Esophagus mucosa (tissue), 1 donor: ENCODE measurements around the gene PPM1H. TPM values are rescaled to one million over a fixed set of nuclear protein-coding genes. Genes with fewer than 3 reads are reported as not detected.
"Not testable (repeated sequence)": the region's sequence is repeated elsewhere in the genome, so short reads cannot be mapped to it uniquely, and the experiment has no call there.

Experiments
- ATAC-seq: fragments of 200-7000 bp; cut with Tn5 transposase; one replicate; pipeline ENCODE4 v1.9.1; 2020
- total RNA-seq: library from RNA; stranded (reverse); gene quantifications from one replicate; pipeline ENCODE4 v1.2.4, GENCODE V29; 2023
- donor health status: DM: yes; HTN: yes; CAD: no.

PPM1H gene
- total RNA-seq, 1 donor from 2014 or later, result 0.56 TPM

GRCh38 chr12:62832558-62832957 lies 102.4 kb downstream of the PPM1H start:
- no peak for ATAC-seq

- no peak for ATAC-seq
These were observed 102.9 kb downstream of the PPM1H start for GRCh38 chr12:62832027-62832426.

DNA sequence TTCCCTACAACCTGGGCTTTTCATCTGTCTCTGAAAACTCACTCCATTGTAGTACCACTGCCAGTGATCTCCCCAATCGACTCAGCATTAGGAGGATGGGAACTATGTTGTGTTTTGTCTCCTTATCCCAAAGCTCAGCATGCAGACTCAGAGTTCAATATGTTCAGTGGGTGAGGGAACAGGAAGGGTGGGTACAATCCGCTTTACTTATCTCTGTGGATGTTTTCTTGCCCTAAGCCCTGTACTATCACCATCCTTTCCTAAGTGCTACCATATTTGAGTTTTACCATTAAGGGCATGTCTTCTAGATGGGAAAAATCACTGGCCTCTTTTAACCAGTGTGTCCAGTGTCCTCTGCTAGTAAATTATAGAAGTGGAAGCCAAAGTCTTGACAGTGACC lies 107.1 kb downstream of the PPM1H start:
- ATAC-seq, result no peak

GRCh38 chr12:62827042-62827441 lies 107.9 kb downstream of the PPM1H start:
- no peak for ATAC-seq

- no peak for ATAC-seq
These were observed 117.2 kb downstream of the PPM1H start for GRCh38 chr12:62817556-62818271.

- ATAC-seq, result no peak
These were observed 120.7 kb downstream of the PPM1H start for GRCh38 chr12:62814243-62814642.

DNA sequence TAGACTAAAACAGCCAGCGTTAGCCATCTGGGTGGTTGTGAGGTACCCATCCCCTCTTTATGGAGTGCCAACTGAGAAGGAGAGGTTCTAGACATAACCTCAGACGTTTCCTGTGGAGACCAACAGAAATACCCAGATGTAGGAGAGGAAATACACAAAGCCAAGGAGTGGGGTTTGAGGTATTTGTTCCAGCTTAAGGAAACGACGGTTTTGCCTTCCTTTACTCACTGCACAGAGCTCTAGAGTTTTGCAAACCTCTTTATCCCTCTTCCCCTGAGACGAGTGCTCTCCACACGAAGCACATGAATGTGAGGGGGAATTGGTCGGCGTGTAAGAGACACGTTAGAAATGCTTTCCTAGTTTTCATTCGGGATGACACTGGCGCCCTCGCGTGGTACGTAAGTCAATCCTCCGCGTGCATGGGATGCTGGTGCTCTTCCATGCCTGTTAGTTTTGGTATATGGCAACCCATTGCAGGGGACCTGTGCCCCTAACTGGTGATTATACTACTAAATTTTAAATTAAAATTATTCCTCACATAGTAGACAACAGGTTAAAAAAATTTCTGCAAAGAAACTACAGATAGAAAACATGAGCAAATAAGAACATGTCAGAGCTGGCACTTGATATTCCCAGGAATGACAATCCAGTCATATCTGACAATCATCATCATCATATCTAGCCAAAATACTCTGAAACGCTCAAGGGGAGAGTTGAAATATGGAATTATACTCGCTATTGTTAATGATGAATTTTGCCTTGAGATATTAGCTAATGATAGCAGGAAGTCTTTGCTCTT lies 121.7 kb downstream of the PPM1H start:
- peak; percentile 57 for ATAC-seq

DNA sequence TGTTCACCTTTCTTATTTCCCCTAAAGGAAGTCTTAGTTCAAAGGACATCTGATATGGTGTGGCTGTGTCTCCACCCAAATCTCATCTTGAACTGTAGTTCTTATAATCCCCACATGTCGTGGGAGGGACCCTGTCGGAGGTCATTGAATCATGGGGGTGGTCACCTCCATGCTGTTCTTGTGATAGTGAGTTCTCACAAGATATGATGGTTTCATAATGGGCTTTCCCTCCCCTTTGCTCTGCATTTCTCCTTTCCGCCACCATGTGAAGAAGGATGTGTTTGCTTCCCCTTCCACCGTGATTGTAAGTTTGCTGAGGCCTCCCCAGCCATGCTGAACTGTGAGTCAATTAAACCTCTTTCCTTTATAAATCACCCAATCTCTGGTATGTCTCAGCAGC lies 123.5 kb downstream of the PPM1H start:
- ATAC-seq, result not testable (repeated sequence)

DNA sequence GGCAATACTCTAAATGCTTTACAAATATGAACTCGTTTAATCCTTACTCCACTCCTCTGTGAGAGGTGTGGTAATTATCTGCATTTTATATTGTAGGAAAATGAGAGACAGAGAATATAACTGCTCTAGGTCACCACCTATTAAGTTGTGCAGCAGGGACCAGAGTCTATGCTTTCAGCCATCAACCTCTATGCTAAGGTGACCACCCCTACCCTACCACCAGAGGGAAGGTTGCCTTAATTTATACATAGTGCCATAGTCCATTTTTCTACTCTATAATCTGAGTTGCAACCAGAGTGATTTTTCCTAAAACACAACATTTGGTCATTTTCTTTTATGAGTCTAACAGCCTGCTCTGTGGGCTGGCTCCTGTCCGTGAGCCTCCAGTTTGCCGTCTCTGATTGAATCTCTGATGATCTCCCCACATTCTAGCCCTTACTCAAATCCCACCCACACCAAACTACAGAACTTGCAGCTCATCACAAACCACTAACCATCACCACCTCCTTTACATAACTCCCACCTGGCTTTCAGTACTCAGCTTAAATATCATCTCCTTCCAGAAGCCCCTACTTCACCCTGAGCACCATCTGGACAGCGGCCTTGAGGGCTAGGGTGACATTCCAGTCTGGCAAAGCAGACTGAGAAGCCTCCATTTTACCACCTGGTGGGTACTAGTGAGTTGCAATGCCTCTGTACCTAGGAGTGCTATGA lies 126.6 kb downstream of the PPM1H start:
- ATAC-seq, result no peak

- ATAC-seq, result no peak
These were observed 128.1 kb downstream of the PPM1H start for GRCh38 chr12:62806893-62807292.

- ATAC-seq, result no peak
These were observed 128.6 kb downstream of the PPM1H start for GRCh38 chr12:62806244-62806836.

DNA sequence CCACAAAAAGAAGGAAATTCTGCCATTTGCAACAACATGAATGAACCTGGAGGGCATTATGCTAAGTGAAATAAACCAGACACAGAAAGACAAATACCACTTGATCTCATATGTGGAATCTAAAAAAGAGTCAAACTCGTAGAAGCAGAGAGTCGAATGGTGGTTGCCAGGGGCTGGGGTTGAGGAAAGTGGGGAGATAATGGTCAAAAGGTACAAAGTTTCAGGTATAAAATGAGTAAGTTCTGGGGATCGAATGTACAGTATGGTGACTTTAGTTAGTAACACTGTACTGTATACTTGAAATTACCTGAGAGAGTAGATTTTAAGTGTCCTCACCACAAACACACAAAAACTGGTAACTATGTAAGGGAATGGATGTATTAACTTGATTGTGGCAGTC lies 129.4 kb downstream of the PPM1H start:
- ATAC-seq, result no peak

DNA sequence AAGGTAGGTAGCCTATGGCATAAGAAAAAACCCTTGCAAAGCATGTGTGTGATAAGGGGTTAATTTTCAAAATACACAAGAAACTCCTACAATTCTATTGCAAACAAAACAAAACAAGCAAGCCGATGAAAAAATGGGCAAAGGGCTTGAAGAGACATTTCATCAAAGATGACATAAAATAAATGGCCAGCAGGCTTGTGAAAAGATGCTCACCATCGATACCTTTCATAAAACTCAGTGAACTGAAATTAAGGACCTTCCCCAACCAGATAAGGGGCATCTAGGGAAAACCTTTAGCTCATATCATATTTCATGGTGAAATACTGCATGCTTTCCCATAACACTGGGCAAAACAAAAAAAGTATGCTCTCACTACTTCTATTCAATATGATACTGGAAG lies 131.2 kb downstream of the PPM1H start:
- no peak for ATAC-seq

DNA sequence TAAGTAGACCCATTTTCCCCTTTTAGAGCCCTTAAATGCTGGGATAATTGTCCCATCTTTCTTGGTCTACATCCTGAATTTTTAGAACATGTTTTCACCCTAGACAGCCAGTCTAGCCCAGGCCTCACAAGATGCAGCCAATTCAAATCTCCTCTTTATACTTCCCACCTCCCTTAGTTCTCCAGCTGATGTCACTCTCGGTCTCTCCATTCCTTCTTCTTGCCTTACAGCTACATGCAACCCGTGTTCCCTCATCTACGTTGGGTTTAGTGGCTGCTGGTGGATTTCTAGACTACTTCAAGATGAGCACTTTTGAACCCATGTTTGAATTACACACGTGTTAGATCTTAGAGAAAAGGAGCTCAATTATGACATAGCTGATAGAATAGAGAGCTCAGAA lies 132.0 kb downstream of the PPM1H start:
- no peak for ATAC-seq

DNA sequence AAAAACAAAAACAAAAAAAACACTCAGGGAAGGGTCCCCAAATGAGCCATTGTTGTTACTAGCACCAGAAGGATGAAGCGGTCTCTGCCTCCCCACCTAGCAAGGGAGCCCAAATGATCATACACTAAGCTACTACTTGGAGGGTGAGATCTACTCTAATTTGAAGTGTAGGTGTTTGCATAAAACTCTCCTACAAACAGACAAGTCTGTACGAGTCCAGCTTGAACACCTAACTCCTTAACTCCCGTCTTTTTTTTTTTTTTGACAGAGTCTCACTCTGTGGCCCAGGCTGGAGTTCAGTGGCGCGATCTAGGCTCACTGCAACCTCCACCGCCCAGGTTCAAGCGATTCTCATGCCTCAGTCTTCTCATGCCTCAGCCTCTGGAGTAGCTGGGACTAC lies 132.6 kb downstream of the PPM1H start:
- ATAC-seq, result no peak

DNA sequence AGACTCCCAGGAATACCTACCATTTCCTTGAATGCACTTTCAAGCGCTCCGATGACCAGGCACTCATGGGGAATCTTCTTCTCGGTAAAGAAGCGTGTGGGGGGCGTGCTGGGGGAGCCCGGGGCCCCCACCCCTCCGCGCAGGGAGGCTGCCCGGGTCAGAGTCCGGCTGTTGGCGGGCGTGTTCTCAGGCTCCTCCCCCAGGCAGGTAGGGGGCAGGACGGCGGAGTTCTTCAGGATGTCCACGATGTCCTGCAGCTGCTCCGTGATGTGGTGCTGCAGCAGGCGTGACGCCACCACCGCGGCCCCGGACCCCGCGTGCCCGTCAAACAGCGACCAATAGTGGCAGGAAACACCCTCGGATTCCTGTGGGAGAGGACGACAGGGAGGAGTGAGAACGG lies 133.2 kb downstream of the PPM1H start:
- ATAC-seq, result no peak

DNA sequence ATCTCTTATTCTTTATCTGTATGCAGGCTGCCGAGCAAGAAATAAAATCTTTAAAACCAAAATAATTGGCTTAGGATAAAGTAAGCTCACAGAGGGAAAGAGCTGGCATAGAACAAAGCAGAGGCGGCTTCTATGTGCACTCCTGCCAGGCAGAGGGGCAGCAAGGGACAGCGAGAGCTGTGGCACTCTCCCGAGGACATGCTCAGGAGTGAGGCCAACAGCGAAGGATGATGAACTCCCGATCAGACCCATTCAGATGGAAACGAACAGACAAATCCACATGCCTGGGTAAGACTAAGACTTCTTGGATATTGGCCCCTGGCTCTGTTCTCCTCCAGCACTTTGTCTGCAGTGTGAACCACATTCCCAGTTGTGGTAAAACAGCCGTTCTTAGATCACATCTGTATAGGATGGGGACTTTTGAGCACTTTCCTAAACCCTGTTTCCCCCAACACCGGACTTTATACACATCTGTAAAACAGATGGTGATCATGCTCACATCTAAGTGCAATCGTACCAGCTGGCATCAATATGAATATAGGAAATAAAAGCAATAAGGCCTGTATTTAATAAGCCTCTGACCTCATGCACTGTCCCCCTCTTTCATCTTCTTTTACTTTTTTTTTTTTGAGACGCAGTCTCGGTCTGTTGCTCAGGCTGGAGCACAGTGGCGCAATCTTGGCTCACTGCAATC lies 134.1 kb downstream of the PPM1H start:
- ATAC-seq, result no peak

DNA sequence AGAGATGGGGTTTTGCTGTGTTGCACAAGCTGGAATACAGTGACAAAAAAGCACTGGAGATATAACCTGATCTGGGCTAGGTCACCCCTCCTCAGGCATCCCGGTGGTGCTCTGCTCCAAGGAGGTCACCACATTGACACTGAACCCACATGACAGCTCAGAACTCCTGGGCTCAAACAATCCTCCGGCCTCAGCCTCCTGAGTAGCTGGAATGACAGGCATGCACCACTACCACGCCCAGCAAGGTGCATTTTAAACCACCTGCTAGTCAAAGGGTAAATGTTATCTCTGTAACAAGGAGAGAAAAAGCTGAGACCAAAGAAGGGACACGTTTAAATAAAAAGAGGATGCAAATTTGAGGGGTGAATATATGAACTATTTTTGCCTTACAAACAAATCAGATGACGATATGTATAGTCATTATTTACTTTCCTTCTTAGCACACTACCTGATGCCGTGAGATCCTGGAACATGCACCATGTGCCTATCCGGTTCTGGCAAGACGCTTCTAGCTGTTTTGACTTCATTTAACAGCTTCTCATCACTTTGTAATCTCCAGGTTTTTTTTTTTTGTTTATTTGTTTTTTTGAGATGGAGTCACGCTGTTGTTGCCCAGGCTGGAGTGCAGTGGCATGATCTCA lies 135.1 kb downstream of the PPM1H start:
- ATAC-seq, result no peak

DNA sequence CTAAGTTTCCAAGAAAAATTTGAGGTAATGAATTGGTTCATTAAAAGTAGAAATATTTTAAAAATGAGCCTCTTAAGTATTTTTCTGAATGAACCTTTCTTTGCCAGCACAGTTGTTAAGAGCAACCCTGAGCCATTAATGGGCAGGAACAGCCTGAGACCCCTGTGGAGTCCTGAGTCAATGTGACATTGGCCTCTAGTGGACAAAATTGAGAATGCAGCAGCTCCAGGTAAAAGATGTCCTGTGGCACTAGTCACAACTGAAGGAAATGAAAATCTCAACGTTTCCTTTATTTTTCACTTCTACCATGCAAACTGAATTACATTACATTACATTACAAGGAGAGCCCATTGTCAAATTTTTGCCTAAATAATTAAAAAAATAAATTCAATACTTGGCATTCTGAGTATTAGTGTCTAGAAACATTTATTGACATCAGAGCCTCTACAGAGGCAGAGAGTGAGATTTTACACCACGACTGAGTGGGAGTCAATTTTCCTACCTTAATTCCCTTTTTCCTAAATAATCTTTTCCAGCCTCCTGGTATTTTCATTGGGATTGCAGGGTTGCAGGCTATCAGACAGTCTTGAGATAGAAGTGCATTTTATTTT lies 135.7 kb downstream of the PPM1H start:
- ATAC-seq, result peak; percentile 59

- no peak for ATAC-seq
These were observed 140.7 kb downstream of the PPM1H start for GRCh38 chr12:62794218-62794583.
